Epithelial cell of proximal tubule (primary cell): ENCODE results near the gene SH3GLB1. TPM values are rescaled to one million over a fixed set of nuclear protein-coding genes. Genes with fewer than 3 reads are reported as not detected.

Experiments used
- total RNA-seq: library from RNA; depleted of rRNA; stranded (reverse); fragments of >200 nt; gene quantifications from 2 replicates; pipeline ENCODE4 v1.2.3, GENCODE V29; 2015

The SH3GLB1 gene
- total RNA-seq, 1 donor from 2014 or later: 19.7 TPM

Other genes starting within 250 kb of the SH3GLB1 start
- gene CLCA1, start 235.6 kb upstream of the SH3GLB1 start, total RNA-seq: not detected in 2 replicates
- not detected in 2 replicates for gene CLCA4, start 157.5 kb upstream of the SH3GLB1 start, total RNA-seq
- 169 and 175 TPM in 2 replicates for gene SELENOF, start 209.6 kb downstream of the SH3GLB1 start, total RNA-seq
- gene HS2ST1, start 210.1 kb downstream of the SH3GLB1 start, total RNA-seq: 8.7 and 10.5 TPM in 2 replicates